ENCODE data around the gene DOCK8. TPM values are rescaled to one million over a fixed set of nuclear protein-coding genes. Genes with fewer than 3 reads are reported as not detected.
A peak's percentile ranks its signal among the peaks of the same experiment; 100 is the strongest.
"Not testable (repeated sequence)": the region's sequence is repeated elsewhere in the genome, so short reads cannot be mapped to it uniquely, and the experiment has no call there.

DOCK8 gene
- total RNA-seq, 2 donors from 2014 or later, result 143 to 174 TPM

GRCh38 chr9:385818-386398 is 171.2 kb downstream of the DOCK8 start:
- peak overlapping the region in 1 of 2 donors; percentile 12 for H3K27ac Mint-ChIP-seq
- H3K4me3 Mint-ChIP-seq, result no peak overlapping the region
- no peak for DNase-seq (ENCODE audit: low spot score)
- H3K27me3 Mint-ChIP-seq, result no peaks in the 10 kb centered on the region
- no peaks in the 10 kb centered on the region for H3K4me1 Mint-ChIP-seq (ENCODE audit: low read depth in 2 of 2)
- no peak for ATAC-seq
- H3K9me3 Mint-ChIP-seq, result no peaks in the 10 kb centered on the region
- peaks cover 19% of the 10 kb centered on the region for H3K36me3 Mint-ChIP-seq

DNA sequence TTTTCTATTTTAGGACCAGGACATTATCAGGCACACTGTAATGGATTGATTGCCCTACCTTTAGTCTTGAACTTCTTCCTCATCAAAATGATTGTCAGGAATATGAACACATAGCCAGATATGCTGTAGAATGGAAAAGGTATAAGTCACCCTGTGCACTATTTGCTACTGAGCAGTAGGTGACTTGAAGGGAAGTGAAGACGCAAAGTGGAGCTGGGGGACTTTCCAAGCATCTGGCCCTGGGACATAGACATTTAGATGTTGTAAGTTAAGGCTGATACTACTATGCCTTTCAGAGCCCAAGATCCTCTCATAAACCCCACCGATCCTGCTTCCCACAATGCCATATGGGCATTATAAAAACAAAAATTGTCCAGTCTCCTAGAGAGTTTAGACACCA is 174.5 kb downstream of the DOCK8 start:
- no peak overlapping the region for H3K4me3 Mint-ChIP-seq
- H3K36me3 Mint-ChIP-seq, result peaks cover 18% of the 10 kb centered on the region
- H3K4me1 Mint-ChIP-seq (ENCODE audit: low read depth in 2 of 2), result peaks cover 0 to 3% of the 10 kb centered on the region in 2 donors
- H3K9me3 Mint-ChIP-seq, result no peaks in the 10 kb centered on the region
- H3K27me3 Mint-ChIP-seq, result no peaks in the 10 kb centered on the region
- H3K27ac Mint-ChIP-seq, result no peak overlapping the region
- ATAC-seq (no peak), DNase-seq (ENCODE audit: low spot score) (no peak)

- Mint-ChIP-seq H3K27me3 (no peaks in the 10 kb centered on the region), H3K27ac (peak overlapping the region in 1 of 2 donors; percentile 51), H3K9me3 (no peaks in the 10 kb centered on the region), H3K4me1 (ENCODE audit: low read depth in 2 of 2) (peaks cover 0 to 3% of the 10 kb centered on the region in 2 donors), H3K36me3 (peaks cover 18% of the 10 kb centered on the region), H3K4me3 (no peak overlapping the region)
- ATAC-seq, result no peak
- no peak for DNase-seq (ENCODE audit: low spot score)
These were observed 175.1 kb downstream of the DOCK8 start for GRCh38 chr9:389758-390157.

DNA sequence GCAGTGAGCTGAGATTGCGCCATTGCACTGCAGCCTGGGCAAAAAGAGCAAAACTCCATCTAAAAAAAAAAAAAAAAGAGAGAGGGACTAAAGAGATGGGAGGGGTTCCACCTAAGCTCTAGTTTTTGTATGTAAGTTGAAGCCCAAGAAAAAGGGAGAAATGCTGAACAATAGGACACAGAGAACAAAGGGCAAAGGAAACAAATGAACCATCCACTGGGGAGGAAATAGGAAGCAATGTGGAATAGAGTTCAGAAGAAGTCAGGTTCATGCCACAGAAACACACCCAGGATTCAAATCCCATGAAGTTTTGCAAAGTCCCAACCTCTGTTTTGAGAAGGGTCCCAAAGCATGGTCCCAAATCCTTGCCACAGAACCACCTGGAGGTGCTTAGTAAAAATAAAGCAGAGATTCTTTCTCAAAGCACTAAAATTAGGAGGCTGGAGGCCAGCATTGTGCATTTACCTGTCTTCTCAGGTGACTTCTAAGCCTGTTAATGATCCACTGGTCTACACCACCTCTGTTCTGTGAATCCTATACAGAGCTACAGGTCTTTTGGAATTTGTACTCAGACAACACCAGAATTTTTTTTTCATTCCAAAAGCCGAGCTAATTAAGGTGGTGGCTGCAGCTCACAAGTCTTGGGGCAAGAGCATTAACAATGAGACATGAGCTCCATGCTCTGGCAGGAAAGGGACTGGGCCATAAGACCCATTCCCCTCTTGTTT is 177.6 kb downstream of the DOCK8 start:
- H3K27ac Mint-ChIP-seq, result peak overlapping the region; percentile 5 to 28
- no peaks in the 10 kb centered on the region for H3K27me3 Mint-ChIP-seq
- DNase-seq (ENCODE audit: low spot score), result no peak
- no peak for ATAC-seq
- H3K4me3 Mint-ChIP-seq, result no peak overlapping the region
- H3K36me3 Mint-ChIP-seq, result peaks cover 11% of the 10 kb centered on the region
- H3K4me1 Mint-ChIP-seq (ENCODE audit: low read depth in 2 of 2), result peaks cover 0 to 5% of the 10 kb centered on the region in 2 donors
- H3K9me3 Mint-ChIP-seq, result no peaks in the 10 kb centered on the region

DNA sequence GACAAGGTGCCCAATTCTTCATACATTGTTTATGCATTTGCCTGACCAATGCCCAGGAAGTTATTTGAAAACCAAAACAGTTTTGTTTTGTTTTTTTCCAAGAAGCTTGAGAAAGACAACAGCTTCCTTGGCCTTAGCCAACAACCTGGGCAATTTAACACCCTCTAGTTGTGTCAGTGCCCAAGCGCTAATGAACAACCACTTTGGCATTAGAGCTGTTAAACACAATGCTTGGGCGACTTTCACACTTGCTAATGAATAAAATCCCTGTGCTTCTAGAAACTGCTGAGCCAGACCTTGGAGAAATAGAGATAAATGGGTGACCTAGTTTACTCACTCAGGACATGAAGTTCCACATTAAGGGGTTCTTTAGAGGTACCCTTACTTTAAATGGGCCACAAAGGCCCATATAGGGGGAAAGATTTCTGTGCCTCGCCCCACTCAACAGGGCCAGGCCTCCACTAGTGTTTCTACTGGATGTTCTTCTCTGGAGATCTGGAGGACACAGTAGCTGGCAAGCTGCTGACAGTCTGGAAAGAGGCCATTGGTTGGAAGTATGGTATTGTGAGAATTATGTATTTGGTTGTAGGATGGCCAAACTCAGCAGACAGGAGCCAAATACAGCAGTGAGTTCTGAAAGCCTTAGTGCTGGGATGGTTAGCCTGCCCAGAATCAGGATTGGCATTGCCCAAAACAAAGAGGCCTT is 179.8 kb downstream of the DOCK8 start:
- peak overlapping the region in 1 of 2 donors; percentile 56 for H3K27ac Mint-ChIP-seq
- H3K4me1 Mint-ChIP-seq (ENCODE audit: low read depth in 2 of 2), result peaks cover 0 to 5% of the 10 kb centered on the region in 2 donors
- H3K36me3 Mint-ChIP-seq, result peaks cover 14% of the 10 kb centered on the region
- ATAC-seq, result no peak
- no peak for DNase-seq (ENCODE audit: low spot score)
- H3K9me3 Mint-ChIP-seq, result no peaks in the 10 kb centered on the region
- H3K27me3 Mint-ChIP-seq, result no peaks in the 10 kb centered on the region
- no peak overlapping the region for H3K4me3 Mint-ChIP-seq

DNA sequence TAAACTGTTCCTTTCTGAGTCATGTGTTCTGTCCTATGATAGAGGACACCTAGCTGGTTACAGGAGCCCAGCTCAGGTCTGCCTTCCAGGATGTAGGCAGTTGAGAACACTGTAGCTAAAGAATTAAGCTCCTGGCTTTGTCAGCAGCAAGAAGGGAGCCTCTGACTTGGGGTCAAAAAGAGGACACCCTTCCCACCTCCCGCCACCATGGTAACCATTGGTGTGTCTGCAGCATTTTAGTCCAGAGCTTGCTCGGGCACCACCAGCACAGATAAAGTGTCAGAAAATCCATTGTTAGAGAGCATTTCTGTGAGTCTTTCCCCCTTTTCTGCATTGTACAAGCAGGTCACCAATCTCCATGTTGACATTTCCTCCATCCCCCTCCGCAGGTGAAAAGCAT is 181.7 kb downstream of the DOCK8 start:
- no peak overlapping the region for H3K4me3 Mint-ChIP-seq
- ATAC-seq (no peak), DNase-seq (ENCODE audit: low spot score) (no peak)
- H3K36me3 Mint-ChIP-seq, result peaks cover 15% of the 10 kb centered on the region
- H3K9me3 Mint-ChIP-seq, result no peaks in the 10 kb centered on the region
- H3K27ac Mint-ChIP-seq, result no peak overlapping the region
- H3K4me1 Mint-ChIP-seq (ENCODE audit: low read depth in 2 of 2), result peaks cover 0 to 5% of the 10 kb centered on the region in 2 donors
- H3K27me3 Mint-ChIP-seq, result no peaks in the 10 kb centered on the region

- DNase-seq (ENCODE audit: low spot score) (no peak), ATAC-seq (no peak)
- no peaks in the 10 kb centered on the region for H3K27me3 Mint-ChIP-seq
- no peak overlapping the region for H3K4me3 Mint-ChIP-seq
- peaks cover 27% of the 10 kb centered on the region for H3K36me3 Mint-ChIP-seq
- no peaks in the 10 kb centered on the region for H3K9me3 Mint-ChIP-seq
- H3K27ac Mint-ChIP-seq, result no peak overlapping the region
- peaks cover 5 to 6% of the 10 kb centered on the region in 2 donors for H3K4me1 Mint-ChIP-seq (ENCODE audit: low read depth in 2 of 2)
These were observed 183.4 kb downstream of the DOCK8 start for GRCh38 chr9:398085-398484.

GRCh38 chr9:401223-401622 is 186.6 kb downstream of the DOCK8 start:
- H3K4me3 Mint-ChIP-seq, result no peak overlapping the region
- no peaks in the 10 kb centered on the region for H3K9me3 Mint-ChIP-seq
- peaks cover 0 to 6% of the 10 kb centered on the region in 2 donors for H3K4me1 Mint-ChIP-seq (ENCODE audit: low read depth in 2 of 2)
- ATAC-seq (no peak), DNase-seq (ENCODE audit: low spot score) (no peak)
- H3K36me3 Mint-ChIP-seq, result peaks cover 42% of the 10 kb centered on the region
- H3K27me3 Mint-ChIP-seq, result no peaks in the 10 kb centered on the region
- peak overlapping the region; percentile 64 to 77 for H3K27ac Mint-ChIP-seq

DNA sequence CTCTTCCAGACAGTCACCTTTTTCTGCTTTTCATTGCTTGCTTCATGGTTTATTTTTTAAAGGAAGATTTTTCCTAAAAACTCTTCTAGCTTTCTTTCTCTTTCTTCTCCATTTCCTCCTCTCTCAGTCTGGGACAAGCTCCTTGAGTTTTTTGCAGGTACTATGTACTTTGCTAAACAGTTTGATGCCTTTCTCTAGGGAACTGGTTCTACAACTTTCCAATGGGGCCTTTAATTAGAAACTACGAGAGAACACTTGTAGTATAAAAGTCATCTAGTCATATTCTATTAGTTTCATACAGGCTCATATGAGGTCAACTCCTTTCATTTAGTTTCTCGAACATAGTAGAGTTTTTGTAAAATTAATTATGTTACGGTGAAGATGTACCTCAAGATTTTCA is 189.6 kb downstream of the DOCK8 start:
- ATAC-seq (no peak), DNase-seq (ENCODE audit: low spot score) (no peak)
- peaks cover 0 to 6% of the 10 kb centered on the region in 2 donors for H3K4me1 Mint-ChIP-seq (ENCODE audit: low read depth in 2 of 2)
- no peaks in the 10 kb centered on the region for H3K27me3 Mint-ChIP-seq
- no peak overlapping the region for H3K27ac Mint-ChIP-seq
- H3K4me3 Mint-ChIP-seq, result no peak overlapping the region
- no peaks in the 10 kb centered on the region for H3K9me3 Mint-ChIP-seq
- peaks cover 68% of the 10 kb centered on the region for H3K36me3 Mint-ChIP-seq

DNA sequence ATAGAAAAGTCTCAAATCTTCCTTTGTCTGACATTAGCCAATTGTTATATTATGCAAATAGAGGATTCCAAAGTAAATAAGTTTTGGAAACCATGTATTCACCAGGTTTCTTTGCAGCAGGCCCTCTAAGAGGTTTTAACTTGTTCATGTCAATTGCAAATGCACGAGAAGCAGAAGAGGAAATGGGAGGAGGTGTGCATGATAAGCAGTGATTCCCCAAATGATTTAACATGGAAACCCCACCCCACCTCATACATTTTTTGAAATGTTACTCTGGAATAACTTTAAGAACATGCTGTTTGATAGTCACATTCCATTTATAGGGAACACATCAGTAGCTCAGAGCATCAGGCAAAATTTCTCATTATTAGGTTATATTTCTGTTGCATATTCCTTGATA is 190.7 kb downstream of the DOCK8 start:
- ATAC-seq, result no peak
- Mint-ChIP-seq H3K9me3 (no peaks in the 10 kb centered on the region), H3K36me3 (peaks cover 60% of the 10 kb centered on the region), H3K4me3 (no peak overlapping the region), H3K27ac (no peak overlapping the region), H3K27me3 (no peaks in the 10 kb centered on the region), H3K4me1 (ENCODE audit: low read depth in 2 of 2) (peaks cover 0 to 6% of the 10 kb centered on the region in 2 donors)
- DNase-seq (ENCODE audit: low spot score), result no peak

GRCh38 chr9:406886-407654 is 192.4 kb downstream of the DOCK8 start:
- no peak for ATAC-seq
- Mint-ChIP-seq H3K36me3 (peaks cover 47% of the 10 kb centered on the region), H3K9me3 (no peaks in the 10 kb centered on the region), H3K4me3 (no peak overlapping the region), H3K27ac (peak overlapping the region in 1 of 2 donors; percentile 23), H3K27me3 (no peaks in the 10 kb centered on the region), H3K4me1 (ENCODE audit: low read depth in 2 of 2) (peaks cover 0 to 3% of the 10 kb centered on the region in 2 donors)
- no peak for DNase-seq (ENCODE audit: low spot score)

DNA sequence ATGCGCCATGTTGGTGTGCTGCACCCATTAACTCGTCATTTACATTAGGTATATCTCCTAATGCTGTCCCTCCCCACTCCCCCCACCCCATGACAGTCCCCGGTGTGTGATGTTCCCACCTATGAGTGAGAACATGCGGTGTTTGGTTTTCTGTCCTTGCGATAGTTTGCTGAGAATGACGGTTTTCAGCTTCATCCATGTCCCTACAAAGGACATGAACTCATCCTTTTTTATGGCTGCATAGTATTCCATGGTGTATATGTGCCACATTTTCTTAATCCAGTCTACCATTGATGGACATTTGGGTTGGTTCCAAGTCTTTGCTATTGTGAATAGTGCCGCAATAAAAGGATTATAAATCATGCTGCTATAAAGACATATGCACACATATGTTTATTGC is 195.0 kb downstream of the DOCK8 start:
- DNase-seq (ENCODE audit: low spot score); H3K27ac Mint-ChIP-seq; H3K4me3 Mint-ChIP-seq; H3K4me1 Mint-ChIP-seq (ENCODE audit: low read depth in 2 of 2); ATAC-seq; H3K27me3 Mint-ChIP-seq; H3K9me3 Mint-ChIP-seq: not testable (repeated sequence)
- H3K36me3 Mint-ChIP-seq, result peaks cover 35% of the 10 kb centered on the region

GRCh38 chr9:414595-414994 is 199.9 kb downstream of the DOCK8 start:
- no peaks in the 10 kb centered on the region for H3K9me3 Mint-ChIP-seq
- no peaks in the 10 kb centered on the region for H3K27me3 Mint-ChIP-seq
- H3K27ac Mint-ChIP-seq, result no peak overlapping the region
- no peak overlapping the region for H3K4me3 Mint-ChIP-seq
- ATAC-seq (no peak), DNase-seq (ENCODE audit: low spot score) (no peak)
- peaks cover 6% of the 10 kb centered on the region for H3K36me3 Mint-ChIP-seq
- no peaks in the 10 kb centered on the region for H3K4me1 Mint-ChIP-seq (ENCODE audit: low read depth in 2 of 2)
